Lower lobe of right lung (tissue), 2 donors: ENCODE measurements around the gene LAMTOR4. TPM values are rescaled to one million over a fixed set of nuclear protein-coding genes. Genes with fewer than 3 reads are reported as not detected.

ENCODE experiments used
- ATAC-seq, 2 donors: fragments of 200-7000 bp; cut with Tn5 transposase; one replicate each; pipeline ENCODE4 v1.9.1; 2020 to 2022; ENCODE audit warnings: mild to moderate bottlenecking in 2 of 2, moderate library complexity in 2 of 2
- DNase-seq: peaks from one replicate; pipeline ENCODE4 v3.0.0-alpha.2; 2020
- H3K27ac ChIP-seq: fragments of 200-600 bp; one replicate; pipeline ENCODE4 v1.8.0; 2022
- H3K27me3 ChIP-seq: fragments of 200-600 bp; one replicate; pipeline ENCODE4 v1.8.0; 2022; ENCODE audit warnings: low read depth
- H3K36me3 ChIP-seq: fragments of 200-600 bp; one replicate; pipeline ENCODE4 v1.8.0; 2022; ENCODE audit warnings: mild to moderate bottlenecking
- H3K4me1 ChIP-seq: fragments of 200-600 bp; one replicate; pipeline ENCODE4 v1.8.0; 2022
- H3K4me3 ChIP-seq: fragments of 200-600 bp; one replicate; pipeline ENCODE4 v1.8.0; 2022; ENCODE audit warnings: mild to moderate bottlenecking
- H3K9me3 ChIP-seq: fragments of 200-600 bp; one replicate; pipeline ENCODE4 v1.8.0; 2022
- CTCF ChIP-seq: fragments of 200-600 bp; IDR thresholded peaks from one replicate; pipeline ENCODE4 v1.8.0; 2022; ENCODE audit warnings: antibody characterized with exemption, mild to moderate bottlenecking
- intact Hi-C: fragments of 100-400 bp; cut with DNase I; formaldehyde crosslinking; loops from one replicate; pipeline ENCODE4 v1.11.0; 2022
- total RNA-seq: library from RNA; stranded (reverse); fragmentation: NEBNext Ultra II Directional; extraction: Animal tissue kit (Norgen Biotek cat#: 25700); gene quantifications from one replicate; pipeline ENCODE4 v1.2.1, GENCODE V29; 2021
- donor health status: DM: no; HTN: yes; CAD: no; lungs with severe emphysema.

The LAMTOR4 gene
- total RNA-seq, 1 donor from 2014 or later = 131 TPM

GRCh38 chr7:100124301-100125230 lies 24.2 kb upstream of the LAMTOR4 start:
- intact Hi-C loops = no loop called here
- no peak overlapping the region for H3K4me3 ChIP-seq
- no peaks in the 10 kb centered on the region for H3K9me3 ChIP-seq
- no peaks in the 10 kb centered on the region for H3K27me3 ChIP-seq
- no peak for ATAC-seq
- H3K27ac ChIP-seq = no peak overlapping the region
- TF ChIP-seq CTCF = no peak
- H3K4me1 ChIP-seq = peaks cover 39% of the 10 kb centered on the region
- no peaks in the 10 kb centered on the region for H3K36me3 ChIP-seq
- DNase-seq = no peak

- H3K36me3 ChIP-seq = no peaks in the 10 kb centered on the region
- peak in 1 of 2 donors; percentile 2 for ATAC-seq
- no peak for DNase-seq
- peaks cover 36% of the 10 kb centered on the region for H3K4me1 ChIP-seq
- peak overlapping the region; percentile 81 for H3K4me3 ChIP-seq
- H3K27ac ChIP-seq = peak overlapping the region; percentile 90
- H3K9me3 ChIP-seq = no peaks in the 10 kb centered on the region
- no peak for TF ChIP-seq CTCF
- intact Hi-C loops = no loop called here
- H3K27me3 ChIP-seq = no peaks in the 10 kb centered on the region
Observed at GRCh38 chr7:100126239-100126930, 22.3 kb upstream of the LAMTOR4 start.

GRCh38 chr7:100126931-100127865 lies 21.5 kb upstream of the LAMTOR4 start, which contains the start of gene MBLAC1:
TSS of gene MBLAC1 (plus strand) at chr7:100126967. CDS start at chr7:100127396, 429 bp downstream.
- TF ChIP-seq CTCF = no peak
- H3K27ac ChIP-seq = peak within 1 kb of the TSS; percentile 90
- H3K36me3 ChIP-seq = no peaks in the 10 kb centered on the region
- intact Hi-C loops = no loop called here
- peak within 1 kb of the TSS; percentile 81 for H3K4me3 ChIP-seq
- peak; percentile 97 for ATAC-seq
- H3K27me3 ChIP-seq = no peaks in the 10 kb centered on the region
- H3K4me1 ChIP-seq = peaks cover 36% of the 10 kb centered on the region
- H3K9me3 ChIP-seq = no peaks in the 10 kb centered on the region
- peak; percentile 88 for DNase-seq

- Histone ChIP-seq H3K27me3 (no peaks in the 10 kb centered on the region), H3K27ac (peak overlapping the region; percentile 90), H3K9me3 (no peaks in the 10 kb centered on the region), H3K4me3 (peak overlapping the region; percentile 81), H3K36me3 (no peaks in the 10 kb centered on the region), H3K4me1 (peaks cover 36% of the 10 kb centered on the region)
- DNase-seq (no peak), ATAC-seq (peak; percentile 4 to 5)
- TF ChIP-seq CTCF = no peak
- intact Hi-C loops = no loop called here
Observed at GRCh38 chr7:100127866-100128636, 20.7 kb upstream of the LAMTOR4 start.
